SK-N-MC (cell line): ENCODE data around the gene NOP9.

Source experiments
- DNase-seq: peaks from one replicate; pipeline ENCODE4 v3.0.0-alpha.2; 2011; ENCODE audit warnings: low read depth, low spot score
- H3K27ac ChIP-seq: fragments of 200-600 bp; sonication (generic); 2 replicates; pipeline ENCODE4 v1.5.1; 2016; ENCODE audit warnings: mixed run types
- H3K36me3 ChIP-seq: fragments of 200-600 bp; sonication (generic); 2 replicates; pipeline ENCODE4 v1.6.1; 2017; ENCODE audit warnings: antibody characterized with exemption, low read length, mixed read lengths; ENCODE audit not compliant: insufficient read depth
- H3K4me3 ChIP-seq: fragments of 200-600 bp; sonication (generic); 2 replicates; pipeline ENCODE4 v1.5.1; 2016
- H3K9ac ChIP-seq: fragments of 200-600 bp; sonication (generic); 2 replicates; pipeline ENCODE4 v1.8.0; 2017; ENCODE audit warnings: mixed run types, mixed read lengths; ENCODE audit not compliant: insufficient read length
- H3K9me3 ChIP-seq: fragments of 200-600 bp; sonication (generic); 2 replicates; pipeline ENCODE4 v1.6.1; 2017; ENCODE audit warnings: low read depth, mild to moderate bottlenecking, antibody characterized with exemption, low read length, moderate library complexity, mixed read lengths
- EZH2 ChIP-seq: fragments of 200-600 bp; sonication (generic); IDR thresholded peaks from one replicate; pipeline ENCODE4 v1.6.1; 2017; ENCODE audit warnings: antibody characterized with exemption
- FOXP2 ChIP-seq: optimal IDR thresholded peaks from 2 replicates; pipeline ENCODE3; 2011; ENCODE audit warnings: mild to moderate bottlenecking, moderate library complexity; ENCODE audit not compliant: insufficient read depth; ENCODE audit errors: extremely low read length, control extremely low read depth
- POLR2AphosphoS5 ChIP-seq: IDR thresholded peaks from 2 replicates; pipeline ENCODE4 v1.6.1; 2012; ENCODE audit warnings: mild to moderate bottlenecking, low read depth, low read length, borderline replicate concordance

The NOP9 gene

GRCh38 chr14:24284501-24285035, 15.1 kb upstream of the NOP9 start:
- no peak for DNase-seq
- TF ChIP-seq FOXP2: no peak
- TF ChIP-seq EZH2: no peak
- no peak for TF ChIP-seq POLR2AphosphoS5
- H3K27ac ChIP-seq: no peak overlapping the region
- H3K9me3 ChIP-seq: no peaks in the 10 kb centered on the region
- no peak overlapping the region for H3K4me3 ChIP-seq
- H3K9ac ChIP-seq: no peak overlapping the region
- H3K36me3 ChIP-seq: no peaks in the 10 kb centered on the region

DNA sequence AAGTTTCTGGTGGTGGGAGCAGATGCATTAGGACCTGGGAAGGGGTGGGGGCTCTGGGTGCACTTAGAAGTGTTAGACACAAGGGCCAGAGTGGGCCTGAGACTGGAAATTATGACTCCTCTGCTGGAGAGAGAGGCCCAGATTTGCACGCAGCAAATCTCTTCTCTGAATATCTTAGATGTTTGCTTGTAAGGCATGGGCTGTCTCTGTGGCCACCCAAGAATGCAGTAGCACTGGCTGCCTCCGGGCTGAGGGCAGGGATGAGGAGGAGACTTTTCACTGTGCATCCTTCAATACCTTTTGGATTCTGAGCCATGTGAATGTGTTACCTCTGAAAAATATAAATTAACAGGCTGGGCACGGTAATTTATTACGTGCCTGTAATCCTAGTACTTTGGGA, 14.3 kb upstream of the NOP9 start:
- DNase-seq: no peak
- TF ChIP-seq POLR2AphosphoS5 (no peak), EZH2 (no peak), FOXP2 (no peak)
- no peak overlapping the region for H3K9ac ChIP-seq
- no peaks in the 10 kb centered on the region for H3K36me3 ChIP-seq
- no peak overlapping the region for H3K27ac ChIP-seq
- no peak overlapping the region for H3K4me3 ChIP-seq
- no peaks in the 10 kb centered on the region for H3K9me3 ChIP-seq

DNA sequence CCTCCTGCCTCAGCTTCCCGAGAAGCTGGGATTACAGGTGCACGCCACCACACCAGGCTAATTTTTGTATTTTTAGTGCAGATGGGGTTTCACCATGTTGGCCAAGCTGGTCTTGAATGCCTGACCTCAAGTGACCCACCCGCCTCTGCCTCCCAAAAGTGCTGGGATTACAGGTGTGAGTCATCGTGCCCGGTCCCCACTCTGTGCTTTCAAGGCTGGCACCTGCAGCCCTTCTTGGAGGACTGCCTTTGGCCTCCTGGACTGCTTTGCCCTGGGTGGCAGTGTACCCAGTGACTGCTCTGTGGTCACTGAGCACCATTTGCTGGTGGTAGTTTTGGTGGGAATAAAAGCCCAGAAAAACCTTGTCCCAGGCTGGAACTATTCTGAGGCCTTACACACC, 12.7 kb upstream of the NOP9 start:
- DNase-seq: no peak
- Histone ChIP-seq H3K9me3 (no peaks in the 10 kb centered on the region), H3K27ac (no peak overlapping the region), H3K4me3 (no peak overlapping the region), H3K36me3 (no peaks in the 10 kb centered on the region), H3K9ac (no peak overlapping the region)
- TF ChIP-seq POLR2AphosphoS5 (no peak), FOXP2 (no peak), EZH2 (no peak)

- Histone ChIP-seq H3K9ac (no peak overlapping the region), H3K9me3 (no peaks in the 10 kb centered on the region), H3K4me3 (no peak overlapping the region), H3K27ac (no peak overlapping the region), H3K36me3 (no peaks in the 10 kb centered on the region)
- DNase-seq: no peak
- no peak for TF ChIP-seq POLR2AphosphoS5
- no peak for TF ChIP-seq EZH2
- no peak for TF ChIP-seq FOXP2
Measured at GRCh38 chr14:24289649-24290280, 9.9 kb upstream of the NOP9 start.

GRCh38 chr14:24290746-24291145, 8.9 kb upstream of the NOP9 start:
- Histone ChIP-seq H3K9ac (no peak overlapping the region), H3K9me3 (no peaks in the 10 kb centered on the region), H3K4me3 (no peak overlapping the region), H3K27ac (no peak overlapping the region), H3K36me3 (no peaks in the 10 kb centered on the region; the same call in 1 of the 2 replicates)
- no peak for DNase-seq
- TF ChIP-seq FOXP2: no peak
- no peak for TF ChIP-seq POLR2AphosphoS5
- no peak for TF ChIP-seq EZH2

DNA sequence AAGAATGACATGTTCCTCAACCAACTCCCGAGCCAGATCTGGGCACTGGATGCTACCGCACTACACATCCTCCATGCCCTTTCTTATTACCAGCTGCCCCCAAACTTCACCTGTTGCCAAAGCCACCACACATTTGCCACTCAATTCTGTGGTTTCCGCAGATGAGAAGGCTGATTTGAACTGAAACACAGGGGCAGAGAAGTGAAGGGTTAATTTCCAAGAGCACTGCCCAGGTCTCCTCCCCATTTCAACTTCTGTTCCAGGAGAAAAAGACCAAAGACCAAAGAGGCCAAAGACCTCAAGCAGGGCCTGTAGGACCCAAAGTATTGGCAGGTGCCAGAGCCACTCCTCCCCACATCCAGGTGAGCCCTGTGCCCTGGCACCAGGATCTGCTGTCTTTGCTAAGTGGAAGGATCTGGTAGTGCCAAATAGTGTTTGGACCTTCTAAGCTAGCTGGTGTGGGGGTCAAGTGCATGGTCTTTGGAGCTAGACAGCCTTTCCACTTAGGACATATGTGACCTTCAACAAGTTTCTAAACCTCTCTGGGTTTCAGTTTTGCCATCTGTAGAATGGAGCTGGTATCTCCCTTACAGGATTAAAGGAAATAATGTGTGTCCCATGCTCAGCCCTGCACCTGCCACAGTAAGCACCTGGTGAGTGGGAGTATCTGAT, 8.1 kb upstream of the NOP9 start:
- DNase-seq: no peak
- Histone ChIP-seq H3K4me3 (no peak overlapping the region), H3K9me3 (no peaks in the 10 kb centered on the region), H3K27ac (no peak overlapping the region), H3K9ac (no peak overlapping the region), H3K36me3 (no peaks in the 10 kb centered on the region; the same call in 1 of the 2 replicates)
- no peak for TF ChIP-seq FOXP2

DNA sequence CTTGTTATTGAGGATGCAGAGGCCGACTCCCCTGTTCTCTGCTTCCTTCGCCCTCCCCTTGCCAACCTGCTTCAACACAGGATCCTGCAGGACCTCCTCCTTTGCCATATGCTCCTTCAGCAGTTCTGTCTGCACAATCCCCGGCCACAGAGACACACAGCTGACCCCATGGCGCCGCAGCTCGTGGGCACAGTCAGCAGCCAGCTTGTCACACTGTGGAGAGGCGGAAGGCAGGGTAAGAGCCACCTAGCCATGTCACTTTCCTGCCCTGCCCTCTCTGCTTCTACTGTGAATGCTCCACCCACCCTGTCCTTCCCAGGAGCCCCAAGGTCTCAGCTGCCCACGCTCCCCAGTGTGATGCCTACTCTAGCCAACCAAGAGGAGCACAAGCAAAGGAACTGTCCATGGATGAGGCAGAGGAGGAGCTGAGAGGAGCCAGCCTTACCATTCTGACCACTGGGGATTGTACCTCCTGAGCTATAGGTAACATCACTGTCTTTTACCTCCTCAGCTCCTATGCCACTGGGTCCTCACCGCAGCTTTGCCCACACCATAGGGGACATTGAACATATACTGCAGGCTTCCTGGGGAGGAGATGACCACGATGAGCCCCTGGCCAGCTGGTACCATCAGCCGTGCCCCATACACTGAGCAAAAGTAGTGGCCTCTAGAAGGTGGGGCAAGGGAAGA, 7.4 kb upstream of the NOP9 start:
- TF ChIP-seq POLR2AphosphoS5: no peak
- no peak for TF ChIP-seq EZH2
- TF ChIP-seq FOXP2: no peak
- Histone ChIP-seq H3K36me3 (no peaks in the 10 kb centered on the region; the same call in 1 of the 2 replicates), H3K27ac (no peak overlapping the region), H3K9ac (no peak overlapping the region), H3K9me3 (no peaks in the 10 kb centered on the region), H3K4me3 (no peak overlapping the region)
- DNase-seq: no peak

- H3K9ac ChIP-seq: no peak overlapping the region
- no peak overlapping the region for H3K27ac ChIP-seq
- TF ChIP-seq POLR2AphosphoS5: no peak
- no peak for TF ChIP-seq FOXP2
- no peak overlapping the region for H3K4me3 ChIP-seq
- H3K9me3 ChIP-seq: no peaks in the 10 kb centered on the region
- H3K36me3 ChIP-seq: no peaks in the 10 kb centered on the region; the same call in 1 of the 2 replicates
- DNase-seq: no peak
Measured at GRCh38 chr14:24293525-24293924, 6.1 kb upstream of the NOP9 start.
